Measurements from ENCODE around the gene ARVCF.

The ARVCF gene

GRCh38 chr22:19969141-19969928 is 47.3 kb downstream of the ARVCF start:
- H3K4me3 ChIP-seq (ENCODE audit: low read depth, low read length) = no peak overlapping the region
- H3K27me3 ChIP-seq (ENCODE audit: control insufficient read depth, insufficient read depth, low read length) = no peaks in the 10 kb centered on the region
- H2AFZ ChIP-seq = no peak overlapping the region
- H3K9ac ChIP-seq = no peak overlapping the region
- no peaks in the 10 kb centered on the region for H3K79me2 ChIP-seq
- no peak overlapping the region for H3K27ac ChIP-seq
- H3K4me1 ChIP-seq = no peaks in the 10 kb centered on the region
- H3K4me2 ChIP-seq (ENCODE audit: low read length) = no peak overlapping the region
- no peaks in the 10 kb centered on the region for H3K36me3 ChIP-seq (ENCODE audit: control insufficient read depth, insufficient read depth, low read length)
- no peak for TF ChIP-seq CTCF (IDR thresholded peaks at IDR 0.05)
- H3K9me3 ChIP-seq (ENCODE audit: control insufficient read depth, low read length) = no peaks in the 10 kb centered on the region

- Histone ChIP-seq H3K4me2 (ENCODE audit: low read length) (no peak overlapping the region), H3K9me3 (ENCODE audit: control insufficient read depth, low read length) (no peaks in the 10 kb centered on the region), H3K79me2 (no peaks in the 10 kb centered on the region), H2AFZ (no peak overlapping the region), H3K36me3 (ENCODE audit: control insufficient read depth, insufficient read depth, low read length) (no peaks in the 10 kb centered on the region), H3K9ac (no peak overlapping the region), H3K4me3 (ENCODE audit: low read depth, low read length) (no peak overlapping the region), H3K27me3 (ENCODE audit: control insufficient read depth, insufficient read depth, low read length) (no peaks in the 10 kb centered on the region), H3K27ac (no peak overlapping the region), H3K4me1 (no peaks in the 10 kb centered on the region)
- TF ChIP-seq CTCF (IDR thresholded peaks at IDR 0.05) = no peak
Observed at GRCh38 chr22:19968450-19968891, 48.2 kb downstream of the ARVCF start.

- H3K27me3 ChIP-seq (ENCODE audit: control insufficient read depth, insufficient read depth, low read length) = no peaks in the 10 kb centered on the region
- no peaks in the 10 kb centered on the region for H3K79me2 ChIP-seq
- H3K9me3 ChIP-seq (ENCODE audit: control insufficient read depth, low read length) = no peaks in the 10 kb centered on the region
- no peak overlapping the region for H3K27ac ChIP-seq
- no peak for TF ChIP-seq CTCF (IDR thresholded peaks at IDR 0.05)
- no peak overlapping the region for H3K9ac ChIP-seq
- no peaks in the 10 kb centered on the region for H3K36me3 ChIP-seq (ENCODE audit: control insufficient read depth, insufficient read depth, low read length)
- no peak overlapping the region for H2AFZ ChIP-seq
- no peak overlapping the region for H3K4me3 ChIP-seq (ENCODE audit: low read depth, low read length)
- no peak overlapping the region for H3K4me2 ChIP-seq (ENCODE audit: low read length)
- H3K4me1 ChIP-seq = no peaks in the 10 kb centered on the region
Observed at GRCh38 chr22:19967850-19968449, 48.7 kb downstream of the ARVCF start.

GRCh38 chr22:19966908-19967750 is 49.5 kb downstream of the ARVCF start:
- Histone ChIP-seq H3K79me2 (no peaks in the 10 kb centered on the region), H3K4me1 (peaks cover 4% of the 10 kb centered on the region), H3K4me2 (ENCODE audit: low read length) (no peak overlapping the region), H3K9me3 (ENCODE audit: control insufficient read depth, low read length) (no peaks in the 10 kb centered on the region), H3K27me3 (ENCODE audit: control insufficient read depth, insufficient read depth, low read length) (no peaks in the 10 kb centered on the region), H3K9ac (no peak overlapping the region), H3K27ac (no peak overlapping the region), H3K36me3 (ENCODE audit: control insufficient read depth, insufficient read depth, low read length) (no peaks in the 10 kb centered on the region), H3K4me3 (ENCODE audit: low read depth, low read length) (no peak overlapping the region), H2AFZ (no peak overlapping the region)
- no peak for TF ChIP-seq CTCF (IDR thresholded peaks at IDR 0.05)
